OCI-M2 (cell line): ENCODE results near the gene WDR75.
"Not testable (repeated sequence)": the region's sequence is repeated elsewhere in the genome, so short reads cannot be mapped to it uniquely, and the experiment has no call there.

Source experiments
- DNase-seq: peaks from one replicate; lab custom pipeline; 2025; ENCODE audit not compliant: unreplicated experiment; lab: John Stamatoyannopoulos, UW

The WDR75 gene

GRCh38 chr2:189440644-189440946, 679 bp upstream of the WDR75 start:
- DNase-seq, result no peak

GRCh38 chr2:189441709-189442074, 418 bp downstream of the WDR75 start:
- DNase-seq, result no peak

- no peak for DNase-seq
Measured at GRCh38 chr2:189442468-189442867, 1.2 kb downstream of the WDR75 start.

GRCh38 chr2:189444322-189444721, 3.0 kb downstream of the WDR75 start:
- DNase-seq, result no peak

GRCh38 chr2:189446780-189447179, 5.5 kb downstream of the WDR75 start:
- no peak for DNase-seq

- DNase-seq, result no peak
Measured at GRCh38 chr2:189454009-189454408, 12.7 kb downstream of the WDR75 start.

GRCh38 chr2:189465076-189465475, 23.8 kb downstream of the WDR75 start:
- DNase-seq, result no peak

GRCh38 chr2:189465478-189465877, 24.2 kb downstream of the WDR75 start:
- no peak for DNase-seq

GRCh38 chr2:189466046-189466445, 24.8 kb downstream of the WDR75 start:
- no peak for DNase-seq

GRCh38 chr2:189466656-189467055, 25.4 kb downstream of the WDR75 start:
- DNase-seq, result no peak

- DNase-seq, result no peak
Measured at GRCh38 chr2:189467160-189467559, 25.9 kb downstream of the WDR75 start.

- no peak for DNase-seq
Measured at GRCh38 chr2:189467593-189467992, 26.3 kb downstream of the WDR75 start.

GRCh38 chr2:189474526-189474925, 33.3 kb downstream of the WDR75 start:
- DNase-seq, result no peak

GRCh38 chr2:189477756-189478155, 36.5 kb downstream of the WDR75 start:
- no peak for DNase-seq

GRCh38 chr2:189478289-189478688, 37.0 kb downstream of the WDR75 start:
- DNase-seq, result not testable (repeated sequence)

- DNase-seq, result no peak
Measured at GRCh38 chr2:189481071-189481470, 39.8 kb downstream of the WDR75 start.

- no peak for DNase-seq
Measured at GRCh38 chr2:189483571-189483970, 42.3 kb downstream of the WDR75 start.

- DNase-seq, result no peak
Measured at GRCh38 chr2:189483980-189484740, 42.9 kb downstream of the WDR75 start.

GRCh38 chr2:189485146-189485545, 43.9 kb downstream of the WDR75 start:
- no peak for DNase-seq

GRCh38 chr2:189486237-189486770, 45.0 kb downstream of the WDR75 start:
- DNase-seq, result no peak

GRCh38 chr2:189487283-189488007, 46.2 kb downstream of the WDR75 start:
- DNase-seq, result no peak

- DNase-seq, result no peak
Measured at GRCh38 chr2:189488008-189488310, 46.7 kb downstream of the WDR75 start.

GRCh38 chr2:189492451-189492850, 51.2 kb downstream of the WDR75 start:
- no peak for DNase-seq
